ENCODE data around the gene TMEM100.
A peak's percentile ranks its signal among the peaks of the same experiment; 100 is the strongest.

The TMEM100 gene

DNA sequence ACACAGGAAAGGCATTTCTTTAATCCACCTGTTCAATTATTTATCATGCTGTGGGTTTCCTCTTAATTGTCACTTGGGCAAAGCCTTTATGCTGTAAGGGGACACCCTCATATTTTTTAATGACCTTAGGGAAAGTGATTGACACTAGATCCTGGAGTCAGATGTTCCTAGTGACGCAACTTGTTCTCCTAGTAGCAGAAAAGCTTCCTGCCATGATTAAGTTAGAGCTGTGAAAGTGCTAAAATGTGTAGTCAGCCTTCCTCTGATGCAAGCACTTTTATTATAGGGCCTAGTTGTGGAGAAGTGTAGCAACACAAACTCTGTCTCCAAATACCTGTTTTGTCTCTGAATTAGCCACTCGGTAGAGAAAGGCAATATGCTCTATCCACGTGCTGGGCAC, 12.3 kb downstream of the TMEM100 start:
- in situ Hi-C loops (cut with HindIII; ENCODE audit: low pct_ligation_motif_present, low sequenced_read_pairs) = no loop called here
- no peak overlapping the region for H3K4me3 ChIP-seq (ENCODE audit: low read depth, low read length)
- DNase-seq = no peak
- no peak overlapping the region for H3K27ac ChIP-seq
- H3K27me3 ChIP-seq (replicated peaks) = no peaks in the 10 kb centered on the region
- TF ChIP-seq CTCF (IDR thresholded peaks at IDR 0.05; ENCODE audit: low read depth, low read length, missing control alignments) = no peak
- H3K36me3 ChIP-seq (replicated peaks) = no peaks in the 10 kb centered on the region

- H3K27ac ChIP-seq = no peak overlapping the region
- H3K4me3 ChIP-seq (ENCODE audit: low read depth, low read length) = no peak overlapping the region
- H3K27me3 ChIP-seq (replicated peaks) = no peaks in the 10 kb centered on the region
- no peak for TF ChIP-seq CTCF (IDR thresholded peaks at IDR 0.05; ENCODE audit: low read depth, low read length, missing control alignments)
- DNase-seq = no peak
- no peaks in the 10 kb centered on the region for H3K36me3 ChIP-seq (replicated peaks)
- in situ Hi-C loops (cut with HindIII; ENCODE audit: low pct_ligation_motif_present, low sequenced_read_pairs) = no loop called here
Observed at GRCh38 chr17:55709984-55710383, 12.7 kb downstream of the TMEM100 start.

GRCh38 chr17:55709440-55709839, 13.2 kb downstream of the TMEM100 start:
- no peaks in the 10 kb centered on the region for H3K36me3 ChIP-seq (replicated peaks)
- no peak for DNase-seq
- no peak for TF ChIP-seq CTCF (IDR thresholded peaks at IDR 0.05; ENCODE audit: low read depth, low read length, missing control alignments)
- H3K27me3 ChIP-seq (replicated peaks) = no peaks in the 10 kb centered on the region
- no peak overlapping the region for H3K27ac ChIP-seq
- no peak overlapping the region for H3K4me3 ChIP-seq (ENCODE audit: low read depth, low read length)
- in situ Hi-C loops (cut with HindIII; ENCODE audit: low pct_ligation_motif_present, low sequenced_read_pairs) = no loop called here

GRCh38 chr17:55708175-55708974, 14.3 kb downstream of the TMEM100 start:
- no peak overlapping the region for H3K27ac ChIP-seq
- in situ Hi-C loops (cut with HindIII; ENCODE audit: low pct_ligation_motif_present, low sequenced_read_pairs) = no loop called here
- TF ChIP-seq CTCF (IDR thresholded peaks at IDR 0.05; ENCODE audit: low read depth, low read length, missing control alignments) = peak; percentile 7
- H3K27me3 ChIP-seq (replicated peaks) = no peaks in the 10 kb centered on the region
- H3K4me3 ChIP-seq (ENCODE audit: low read depth, low read length) = peak overlapping the region; percentile 2
- no peak for DNase-seq
- H3K36me3 ChIP-seq (replicated peaks) = no peaks in the 10 kb centered on the region

DNA sequence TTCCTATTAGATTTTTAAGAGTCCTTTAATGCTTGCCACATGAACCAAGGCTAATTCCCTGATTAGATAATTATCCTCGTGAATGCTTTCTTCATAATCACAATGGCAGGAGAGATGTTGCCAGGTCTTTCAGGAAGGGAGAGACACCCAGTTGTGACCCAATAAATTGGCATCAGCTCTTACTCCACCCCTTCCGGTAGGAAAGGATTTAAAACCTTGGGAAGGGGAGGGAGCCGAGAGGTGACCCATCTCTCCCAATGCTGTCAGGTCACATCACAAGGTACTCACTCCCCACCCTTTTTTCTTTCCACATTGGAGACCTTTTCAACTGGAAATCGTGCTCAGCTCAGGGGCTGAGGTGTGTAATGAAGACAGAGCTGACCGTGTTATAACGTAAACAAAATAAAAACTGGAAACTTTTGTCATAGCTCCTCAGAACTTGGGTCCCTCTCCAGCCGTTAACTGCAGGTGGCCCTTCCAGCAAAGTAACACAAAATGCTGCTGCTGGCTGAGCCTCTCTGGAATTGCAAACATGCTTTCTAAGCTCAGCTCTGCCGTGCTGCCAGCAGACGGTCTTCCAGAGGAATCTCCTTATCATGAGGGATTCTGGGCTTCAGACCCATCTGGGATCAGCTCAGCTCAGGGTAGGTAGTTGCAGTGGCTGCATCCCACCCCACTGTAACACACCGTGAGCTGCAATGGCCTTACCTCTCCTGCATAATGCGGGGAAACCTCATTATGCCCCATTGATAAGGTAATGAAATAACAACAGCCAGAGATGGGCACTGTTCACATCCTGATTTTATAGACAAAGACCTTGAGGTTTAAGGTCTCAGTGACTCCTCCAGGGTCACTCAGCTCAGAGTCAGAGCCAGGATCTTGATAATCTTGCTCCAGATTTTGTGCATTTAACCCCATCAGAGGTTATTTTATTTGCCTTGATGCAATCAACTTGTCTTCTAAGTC, 15.6 kb downstream of the TMEM100 start:
- H3K4me3 ChIP-seq (ENCODE audit: low read depth, low read length) = no peak overlapping the region

More for the DNA sequence above, 15.6 kb downstream of the TMEM100 start:
- no peak for DNase-seq
- no peak for TF ChIP-seq CTCF (IDR thresholded peaks at IDR 0.05; ENCODE audit: low read depth, low read length, missing control alignments)
- in situ Hi-C loops (cut with HindIII; ENCODE audit: low pct_ligation_motif_present, low sequenced_read_pairs) = no loop called here
- Histone ChIP-seq H3K27ac (no peak overlapping the region), H3K27me3 (replicated peaks) (no peaks in the 10 kb centered on the region), H3K36me3 (replicated peaks) (no peaks in the 10 kb centered on the region)

All from brain microvascular endothelial cell (primary cell).